IPS DF 4.7 (cell line): ENCODE measurements around the gene FGFBP3.

ENCODE experiments used
- DNase-seq: peaks from one replicate; pipeline ENCODE4 v3.0.0-alpha.2; 2013; ENCODE audit warnings: low spot score; ENCODE audit errors: extremely low read depth

FGFBP3 gene

GRCh38 chr10:91856637-91857036, 52.6 kb downstream of the FGFBP3 start:
- no peak for DNase-seq
